Urothelium cell line (cell line): ENCODE results near the gene MATK.

Experiments used
- DNase-seq: peaks from one replicate; pipeline ENCODE4 v3.0.0; 2011; ENCODE audit warnings: low spot score, mixed read lengths
- FAIRE-seq: peaks from 2 replicates; lab custom pipeline; 2011; peaks lifted over from hg19 to GRCh38; lab: Jason Lieb, UNC

Gene MATK, protein sequence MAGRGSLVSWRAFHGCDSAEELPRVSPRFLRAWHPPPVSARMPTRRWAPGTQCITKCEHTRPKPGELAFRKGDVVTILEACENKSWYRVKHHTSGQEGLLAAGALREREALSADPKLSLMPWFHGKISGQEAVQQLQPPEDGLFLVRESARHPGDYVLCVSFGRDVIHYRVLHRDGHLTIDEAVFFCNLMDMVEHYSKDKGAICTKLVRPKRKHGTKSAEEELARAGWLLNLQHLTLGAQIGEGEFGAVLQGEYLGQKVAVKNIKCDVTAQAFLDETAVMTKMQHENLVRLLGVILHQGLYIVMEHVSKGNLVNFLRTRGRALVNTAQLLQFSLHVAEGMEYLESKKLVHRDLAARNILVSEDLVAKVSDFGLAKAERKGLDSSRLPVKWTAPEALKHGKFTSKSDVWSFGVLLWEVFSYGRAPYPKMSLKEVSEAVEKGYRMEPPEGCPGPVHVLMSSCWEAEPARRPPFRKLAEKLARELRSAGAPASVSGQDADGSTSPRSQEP

DNA sequence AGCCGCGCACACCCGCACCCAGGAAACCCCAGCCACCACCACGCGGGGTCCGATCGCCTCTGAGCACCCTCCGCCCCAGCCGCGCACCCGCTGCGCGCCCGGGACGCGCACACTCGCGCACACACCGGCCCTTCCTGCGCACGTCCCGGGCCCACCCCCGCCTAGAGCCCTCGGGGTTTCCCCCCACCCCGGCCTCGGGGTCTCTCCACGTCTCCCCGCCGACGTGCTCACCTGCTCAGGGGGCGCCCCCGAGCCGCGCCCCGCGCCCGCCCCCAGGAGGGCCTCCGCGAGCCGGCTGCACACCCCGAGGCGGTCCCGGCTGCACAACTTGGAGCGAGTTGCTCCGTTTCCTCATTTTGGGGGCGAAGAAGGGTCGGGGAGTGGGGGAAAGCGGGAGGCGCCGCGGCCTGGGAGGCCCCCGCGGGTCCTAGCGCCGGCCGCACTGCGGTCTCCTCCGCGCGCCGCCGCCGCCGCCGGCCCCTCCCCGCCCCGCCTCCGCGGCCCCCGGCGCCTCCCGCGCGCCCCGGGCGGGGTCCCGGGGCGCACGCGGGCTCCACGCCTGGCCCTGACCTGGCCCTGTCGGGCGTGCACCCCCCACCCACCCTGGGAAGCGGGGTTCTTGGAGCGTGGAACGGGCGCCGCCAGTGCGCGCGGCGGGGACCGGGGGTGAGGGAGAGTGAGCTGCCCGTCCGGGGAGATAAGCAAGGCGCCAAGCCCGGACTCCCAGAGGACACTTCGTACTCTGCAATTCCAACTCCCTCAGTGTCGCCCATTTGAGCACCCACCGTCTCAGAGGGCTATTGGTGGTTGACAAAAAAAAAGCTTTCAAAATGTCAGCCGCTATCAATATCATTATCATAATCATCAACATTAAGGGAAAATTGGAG is at the start of gene MATK:
Gene MATK (minus strand): TSS at position 444 of the 887 bp plus-strand sequence. CDS start 1,246 bp downstream, outside the sequence.
- FAIRE-seq (no peak), DNase-seq (no peak)

DNA sequence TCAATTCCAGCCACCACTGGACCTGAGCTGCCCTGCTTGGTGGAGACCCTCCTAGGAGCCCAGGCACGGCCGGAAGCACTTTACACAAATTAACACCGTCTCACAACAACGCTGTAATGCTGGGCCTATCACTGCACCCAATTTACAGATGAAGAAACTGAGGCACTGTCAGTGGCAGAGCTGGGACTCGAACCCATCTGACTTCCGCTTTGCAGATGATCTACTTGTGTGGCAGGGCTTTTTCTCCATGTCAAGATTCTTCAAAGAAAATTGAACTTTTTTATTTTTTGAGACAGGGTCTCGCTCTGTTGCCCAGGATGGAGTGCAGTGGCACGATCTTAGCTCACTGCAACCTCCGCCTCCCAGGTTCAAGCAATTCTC is 48.9 kb upstream of the MATK start:
- FAIRE-seq, result no peak
- no peak for DNase-seq

DNA sequence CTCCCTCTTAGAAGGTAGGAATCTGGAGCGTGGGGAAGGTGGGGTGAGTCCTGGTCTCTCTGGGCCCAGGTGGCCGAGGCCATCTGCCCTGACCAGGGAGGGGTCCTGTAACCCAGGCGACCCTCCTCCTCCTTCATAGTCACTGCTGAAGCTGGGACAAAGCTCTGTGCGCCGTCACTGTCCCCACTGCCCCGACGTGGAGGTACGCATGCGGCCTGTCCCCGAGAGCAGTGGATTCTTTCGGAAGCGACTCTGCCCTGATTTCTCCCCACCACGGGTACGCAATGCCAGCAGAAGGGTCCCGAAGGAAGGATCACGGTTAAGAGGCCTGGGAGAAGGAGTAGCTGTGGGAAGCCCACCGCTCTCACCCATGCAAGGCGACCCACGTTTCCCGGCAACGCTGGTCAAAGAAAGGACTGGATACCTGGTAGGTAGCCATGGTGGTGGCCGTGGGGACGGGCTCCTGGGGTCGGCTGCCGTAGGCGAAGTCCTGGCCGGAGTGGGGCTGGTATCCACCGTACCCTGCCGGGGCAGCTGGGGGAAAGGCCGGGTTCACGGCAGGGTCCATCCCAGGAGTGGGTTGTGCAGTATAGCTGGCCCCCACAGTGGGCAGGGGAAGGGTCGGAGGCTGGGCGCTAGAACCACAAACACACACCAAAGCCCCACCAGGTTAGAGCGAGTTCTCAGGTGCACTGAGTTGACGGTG is 48.3 kb upstream of the MATK start:
- no peak for FAIRE-seq

DNA sequence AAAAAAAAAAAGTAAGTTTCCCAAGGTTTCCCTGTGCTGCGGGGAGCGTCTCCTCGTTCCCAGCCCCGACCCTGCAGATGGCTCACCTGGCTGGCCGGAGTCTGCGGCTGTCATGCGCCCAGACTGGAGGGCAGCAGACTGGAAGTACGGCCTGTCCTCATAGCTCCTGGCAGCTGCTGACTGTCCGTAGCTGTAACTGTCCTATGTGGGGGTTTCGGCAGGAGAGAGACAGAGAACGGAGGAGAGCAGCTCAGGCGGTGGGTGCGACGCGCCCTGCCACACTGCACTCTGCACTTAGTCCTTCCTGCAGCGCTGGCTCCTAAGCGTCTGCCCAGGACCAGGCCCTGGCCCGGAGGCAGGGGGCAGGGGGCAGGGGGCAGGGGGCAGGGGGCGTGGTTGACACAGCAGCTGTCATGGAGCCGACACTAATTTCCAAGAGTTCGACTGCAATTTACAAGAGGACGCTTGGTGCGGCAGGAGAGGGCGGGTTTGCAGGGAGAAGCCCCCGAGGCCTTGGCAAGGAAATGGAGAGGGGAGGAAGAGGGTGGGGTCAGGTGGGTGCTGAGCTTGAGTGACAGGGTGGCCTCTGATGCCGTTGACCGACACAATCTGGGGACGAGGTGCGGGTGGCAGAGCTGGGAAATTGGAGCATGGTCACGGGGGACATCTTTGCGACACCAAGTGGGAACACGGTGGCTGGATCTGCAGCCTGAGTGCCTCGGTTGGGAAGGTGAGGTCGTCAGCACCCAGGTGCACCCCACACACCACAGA is 47.6 kb upstream of the MATK start:
- DNase-seq, result no peak
- no peak for FAIRE-seq

More for the DNA sequence above, 48.3 kb upstream of the MATK start:
- DNase-seq, result no peak

DNA sequence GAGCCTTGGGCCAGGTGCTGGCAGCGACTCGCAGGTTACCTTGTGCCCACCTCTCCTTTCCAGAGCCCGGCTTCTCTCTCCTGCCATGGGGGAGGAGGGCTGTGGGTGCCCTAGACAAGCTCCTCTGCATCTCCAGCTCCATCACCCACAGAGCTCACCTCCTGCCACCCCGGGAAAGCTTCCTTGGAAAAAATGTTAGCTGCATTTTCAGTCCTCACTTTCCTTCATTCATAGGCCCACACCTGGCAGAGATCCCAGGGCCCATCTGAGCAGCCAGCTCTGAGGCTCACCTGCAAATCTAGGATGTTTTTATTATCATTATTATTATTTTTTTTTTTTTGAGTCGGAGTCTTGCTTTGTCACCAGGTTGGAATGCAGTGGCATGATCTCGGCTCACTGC is 45.8 kb upstream of the MATK start:
- DNase-seq (no peak), FAIRE-seq (no peak)

DNA sequence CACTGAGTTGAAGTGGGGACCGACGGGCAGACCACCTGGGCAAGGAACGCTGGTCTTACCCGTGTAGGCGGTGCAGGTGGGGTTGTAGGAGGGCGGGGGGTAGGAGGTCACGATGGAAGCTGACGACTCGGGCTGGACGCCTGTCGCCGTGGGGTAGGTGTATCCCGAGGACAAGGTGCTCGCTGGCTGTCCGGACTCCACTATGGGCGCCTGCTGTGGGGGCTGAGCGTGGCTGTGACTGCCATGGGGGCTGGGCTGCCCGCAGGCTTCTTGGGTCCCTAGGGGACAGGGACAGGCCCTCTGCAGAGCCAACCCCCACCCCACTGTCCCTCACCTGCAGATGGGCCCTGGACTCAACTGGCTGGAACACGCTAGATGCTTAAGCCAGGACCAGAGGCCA is 45.4 kb upstream of the MATK start:
- FAIRE-seq (no peak), DNase-seq (no peak)

DNA sequence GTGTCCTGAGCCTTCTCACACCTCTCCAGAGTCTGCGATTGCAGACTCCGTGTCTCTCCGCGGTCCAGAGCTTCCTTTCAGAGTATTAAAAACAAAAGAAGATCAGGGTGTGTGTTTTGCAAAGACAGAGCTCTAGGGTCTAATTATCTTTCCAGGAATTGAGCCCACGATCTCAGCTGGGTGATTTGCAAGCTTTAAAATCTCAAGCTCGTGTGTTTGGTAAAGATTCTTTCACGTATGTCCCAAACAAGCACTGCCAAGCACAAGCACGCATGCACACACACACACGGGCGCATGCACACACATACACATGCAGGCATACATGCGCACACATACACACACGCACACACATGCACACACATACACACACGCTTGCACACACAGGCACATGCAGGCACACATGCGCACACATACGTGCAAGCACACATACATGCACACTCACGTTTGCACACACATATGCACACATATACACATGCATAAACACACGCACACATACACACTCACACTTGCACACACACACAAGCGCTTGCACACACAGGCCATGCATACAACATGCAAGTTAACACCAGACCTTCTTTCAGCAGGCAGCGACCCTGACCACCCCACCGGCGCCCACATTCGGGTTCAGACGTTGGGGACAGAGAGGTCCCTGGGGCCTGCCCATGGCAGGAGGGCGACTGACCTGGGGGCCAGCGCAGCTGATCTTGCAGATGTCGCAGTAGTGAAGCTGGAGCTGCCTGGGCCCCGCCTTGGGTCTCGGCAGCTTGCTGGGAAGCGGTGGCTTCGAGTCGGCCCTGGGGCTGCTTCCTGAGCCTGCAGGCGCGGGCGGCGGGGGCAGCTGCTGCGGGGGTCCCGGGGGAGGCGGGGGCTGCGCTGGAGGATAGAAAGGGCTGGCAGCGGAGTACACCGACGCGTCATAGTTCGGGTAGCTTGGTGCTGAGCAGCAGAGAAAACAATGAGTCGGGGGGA is 44.7 kb upstream of the MATK start:
- DNase-seq, result no peak

DNA sequence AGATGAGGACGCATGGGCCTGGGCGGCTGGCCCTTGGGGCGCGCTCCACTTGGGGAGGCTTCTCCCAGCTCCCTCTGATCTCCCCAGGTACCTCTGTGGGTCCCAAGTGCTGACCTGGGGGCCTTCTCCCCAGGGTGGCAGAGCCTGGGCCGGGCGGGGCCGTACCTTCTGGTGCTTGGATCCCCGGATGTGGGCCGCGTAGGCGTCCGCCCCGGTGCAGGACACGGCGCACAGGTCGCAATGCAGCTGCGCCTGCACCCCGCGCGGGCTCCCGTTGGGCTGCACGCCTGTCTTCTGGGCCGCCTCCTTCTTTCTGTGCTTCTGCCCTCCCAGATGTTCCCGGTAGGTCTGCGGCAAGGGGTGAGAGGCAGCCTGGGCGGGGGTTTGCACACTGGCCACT is 41.1 kb upstream of the MATK start:
- FAIRE-seq (no peak), DNase-seq (no peak)

More for the DNA sequence above, 44.7 kb upstream of the MATK start:
- FAIRE-seq, result no peak

DNA sequence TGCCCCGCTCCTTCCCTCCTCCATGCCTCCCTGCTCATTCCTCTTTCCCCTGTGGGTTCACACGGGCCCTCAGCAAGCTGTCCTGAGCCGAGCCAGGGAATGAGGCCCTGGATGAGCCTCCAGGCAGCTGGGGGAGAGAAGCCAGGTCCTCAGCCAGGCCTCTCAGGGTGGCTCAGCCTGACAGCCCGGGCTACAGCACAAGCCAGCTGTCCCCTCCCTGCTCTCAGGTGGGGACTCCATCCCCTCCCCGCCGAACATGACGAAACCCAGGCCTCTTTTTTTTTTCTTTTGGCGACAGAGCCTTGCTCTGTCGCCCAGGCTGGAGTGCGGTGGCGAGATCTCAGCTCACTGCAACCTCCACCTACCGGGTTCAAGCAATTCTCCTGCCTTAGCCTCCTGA is 40.0 kb upstream of the MATK start:
- DNase-seq, result no peak

DNA sequence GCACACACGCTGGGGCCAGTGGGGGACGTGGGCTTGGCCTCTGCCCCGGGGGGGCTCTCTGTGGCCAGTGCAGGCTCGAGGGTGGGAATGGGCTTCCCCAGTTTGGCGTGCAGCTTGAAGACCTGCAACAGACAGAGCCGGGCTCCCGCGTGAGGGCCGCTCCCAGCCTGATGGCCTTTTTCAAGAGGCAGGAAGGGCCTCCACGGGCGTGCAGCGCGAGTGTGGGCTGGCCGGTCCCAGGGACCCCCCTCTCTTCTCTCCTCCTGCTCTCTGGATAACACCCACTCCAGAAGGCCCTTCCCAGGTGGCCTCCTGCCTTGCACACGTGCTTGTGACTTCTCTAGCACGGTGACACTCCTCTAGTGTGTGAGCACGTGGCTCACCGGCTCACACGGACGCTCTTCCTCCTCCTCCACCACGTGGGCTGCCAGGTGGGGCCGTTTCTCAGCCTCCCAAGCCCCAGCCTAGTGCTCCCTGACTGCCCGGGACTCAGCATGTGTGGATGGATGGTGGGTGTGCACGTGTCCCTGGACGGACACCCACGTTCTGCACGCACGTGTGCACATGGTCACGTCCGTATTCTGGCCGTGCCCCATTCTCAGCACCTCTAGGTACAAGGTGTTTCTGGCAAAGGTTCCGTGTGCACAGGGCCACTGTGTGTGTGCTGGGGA is 39.2 kb upstream of the MATK start:
- DNase-seq, result no peak
- FAIRE-seq, result no peak

More for the DNA sequence above, 40.0 kb upstream of the MATK start:
- FAIRE-seq, result no peak

DNA sequence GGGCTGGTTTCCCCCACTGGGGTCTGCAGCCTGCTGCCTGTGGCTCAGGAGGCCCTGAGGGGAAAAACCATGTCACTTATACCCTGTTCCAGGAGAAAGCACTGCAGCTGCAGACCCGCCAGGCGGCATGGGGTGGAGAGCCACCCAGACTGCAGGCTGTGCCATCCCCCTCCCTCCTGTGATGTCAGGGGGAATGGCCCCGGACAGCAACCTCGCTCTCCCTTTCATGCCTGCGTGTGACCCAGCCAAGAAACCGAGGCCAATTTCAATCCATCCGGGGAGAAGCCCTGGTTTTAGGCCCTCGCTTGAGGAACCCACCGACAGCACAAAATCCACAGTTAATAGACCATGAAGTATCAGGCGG is 37.2 kb upstream of the MATK start:
- no peak for DNase-seq
- FAIRE-seq, result no peak

DNA sequence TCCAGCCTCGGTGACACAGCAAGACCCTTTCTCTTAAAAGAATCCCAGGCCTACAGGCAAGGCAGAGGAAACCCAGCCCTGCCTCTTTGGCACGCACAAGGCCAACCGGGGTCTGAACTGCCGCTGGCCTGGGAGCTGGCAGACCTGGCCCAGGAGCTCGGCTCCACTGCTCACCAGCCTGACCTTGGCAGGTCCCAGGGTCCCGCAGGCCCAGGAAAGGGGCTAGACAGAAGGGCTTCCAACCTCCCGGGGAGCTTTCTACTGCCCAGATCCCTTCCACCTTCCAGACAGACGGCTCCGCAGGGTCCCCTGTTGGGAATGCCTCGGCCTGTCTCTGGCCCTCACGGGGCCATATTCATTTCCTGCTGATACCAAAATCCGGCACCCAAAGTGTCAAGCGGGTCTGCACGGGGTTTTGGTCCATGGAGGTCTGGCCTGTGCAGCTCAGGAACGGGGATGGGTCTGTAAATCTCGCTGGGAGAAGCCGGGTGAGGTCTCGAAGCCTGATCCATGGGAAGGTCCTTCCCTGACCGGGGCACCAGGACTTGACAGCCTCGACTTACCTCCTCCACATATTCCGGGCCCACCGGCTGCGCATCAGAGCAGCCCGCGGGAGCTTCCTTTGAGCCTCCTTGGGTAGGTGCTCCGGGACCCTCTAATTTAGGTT is 36.6 kb upstream of the MATK start:
- no peak for FAIRE-seq
- DNase-seq, result no peak

DNA sequence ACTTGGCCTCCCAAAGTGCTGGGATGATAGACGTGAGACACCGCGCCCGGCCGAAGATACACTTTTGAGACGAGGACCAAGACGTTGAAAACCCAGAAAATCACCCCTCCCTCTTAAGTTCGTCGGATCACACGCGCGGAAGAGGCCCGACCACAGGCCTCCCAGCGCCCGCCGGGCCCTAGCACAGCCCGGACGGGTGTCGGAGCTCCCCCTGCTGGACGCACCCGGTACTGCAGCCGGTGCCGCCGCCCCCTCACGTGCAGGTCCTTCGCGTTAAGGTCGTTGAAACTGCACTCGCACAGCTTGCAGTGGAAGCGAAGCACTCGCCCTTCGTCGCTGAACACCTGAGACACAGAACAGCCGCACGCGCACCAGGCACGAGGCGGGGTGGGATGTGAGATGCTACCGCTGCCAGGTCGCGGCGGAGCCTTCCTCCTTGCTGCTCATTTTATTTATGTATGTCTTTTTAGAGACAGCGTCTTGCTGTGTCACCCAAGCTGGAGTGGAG is 35.7 kb upstream of the MATK start:
- DNase-seq (peak; percentile 46), FAIRE-seq (no peak)

DNA sequence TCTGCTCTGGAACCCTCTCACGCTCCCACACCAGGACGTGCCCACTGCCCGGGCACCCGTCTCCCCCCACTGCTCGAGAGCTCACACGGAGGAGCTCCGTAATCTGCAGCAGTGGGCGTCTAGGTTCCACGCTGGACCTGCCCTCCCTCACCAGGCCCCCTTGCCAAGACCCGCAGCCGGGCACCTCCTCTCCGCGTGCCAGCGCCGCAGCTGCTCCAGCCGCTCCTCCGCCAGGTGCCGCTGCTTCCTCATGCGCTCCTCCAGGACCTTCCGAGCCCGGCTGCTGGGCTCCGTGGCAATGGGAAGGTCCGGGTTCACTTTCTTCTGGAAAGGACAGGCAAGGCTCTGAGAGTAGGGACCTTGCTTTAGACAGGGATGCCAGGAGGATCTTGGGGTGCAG is 35.0 kb upstream of the MATK start:
- no peak for FAIRE-seq
- DNase-seq, result no peak

DNA sequence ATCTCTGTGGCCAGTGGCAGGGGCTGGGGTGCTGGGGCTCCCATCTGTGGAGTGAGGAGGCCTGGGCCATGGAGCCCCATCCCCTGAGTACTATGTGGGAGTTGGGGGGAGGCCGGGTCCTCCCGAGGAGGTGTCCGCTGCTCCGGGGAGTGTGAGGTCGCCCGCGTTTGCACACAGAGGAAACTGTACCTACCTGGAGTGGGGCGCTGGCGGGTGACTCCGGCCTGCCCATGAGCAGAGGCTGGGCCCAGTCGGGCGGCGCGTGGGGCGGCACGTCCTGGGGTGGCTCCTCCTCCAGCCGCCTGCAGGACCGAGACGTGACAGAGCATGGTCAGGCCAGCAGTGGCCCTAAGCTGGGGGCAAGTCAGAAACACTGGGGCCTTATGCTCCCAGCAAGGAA is 33.8 kb upstream of the MATK start:
- DNase-seq (no peak), FAIRE-seq (no peak)

DNA sequence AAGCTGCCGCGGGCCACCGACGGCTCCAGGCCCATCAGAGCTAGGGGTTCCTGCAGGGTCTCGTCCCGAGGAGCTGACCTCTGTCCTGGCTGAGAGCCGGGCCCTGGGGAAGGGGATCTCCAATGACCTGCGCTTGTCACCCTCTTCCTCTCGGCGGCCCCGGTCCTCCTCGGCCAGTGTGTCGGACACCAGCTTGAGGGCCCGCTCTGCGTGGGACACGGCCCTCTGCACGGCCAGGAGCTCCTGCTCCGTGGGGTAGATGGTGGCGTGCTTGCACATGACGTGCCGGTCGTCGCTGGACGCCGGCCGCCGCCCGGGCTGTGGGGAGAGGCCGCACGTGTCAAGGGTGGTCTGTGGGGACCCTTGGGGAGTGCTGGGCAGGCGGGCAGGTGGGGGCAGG is 32.7 kb upstream of the MATK start:
- FAIRE-seq (no peak), DNase-seq (no peak)

DNA sequence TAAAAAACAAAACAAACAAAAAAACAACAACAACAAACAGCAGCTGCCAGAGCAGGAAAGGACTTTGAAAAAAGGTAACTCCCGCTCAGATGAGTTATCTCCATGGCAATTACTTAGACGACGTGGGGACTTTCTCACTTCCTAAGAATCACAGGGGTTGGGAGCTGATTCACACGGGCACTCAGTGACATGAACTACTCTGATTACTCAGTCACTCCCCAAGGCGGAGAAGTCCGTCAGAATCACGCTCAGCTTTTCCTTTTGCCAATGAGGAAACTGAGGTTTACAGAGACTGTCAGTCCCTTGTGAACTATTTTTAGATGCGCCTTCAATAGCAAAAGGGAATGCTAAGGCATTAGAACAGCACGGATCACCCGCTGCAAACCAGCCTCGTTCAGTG is 32.3 kb upstream of the MATK start:
- DNase-seq (no peak), FAIRE-seq (no peak)

DNA sequence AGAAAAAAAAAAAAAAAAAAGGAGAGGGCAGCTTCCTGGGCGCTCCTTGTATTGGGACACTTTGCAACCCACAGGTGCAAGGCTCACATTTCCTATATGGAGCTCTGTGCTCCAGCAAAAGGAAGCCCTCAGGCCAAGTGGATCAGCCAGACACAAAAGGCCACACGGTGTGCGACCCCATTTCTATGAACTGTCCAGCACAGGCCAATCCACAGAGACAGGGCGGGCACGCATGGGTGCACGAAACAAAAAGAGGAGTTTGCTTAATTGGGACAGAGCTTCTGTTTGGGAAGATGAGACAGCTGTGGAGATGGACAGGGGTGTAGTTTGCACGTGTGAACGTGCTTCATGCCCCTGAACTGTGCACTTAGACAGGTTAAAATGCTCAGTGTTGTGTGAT is 31.6 kb upstream of the MATK start:
- no peak for DNase-seq

More for the DNA sequence above, 31.6 kb upstream of the MATK start:
- no peak for FAIRE-seq
